GM18867 (cell line): ENCODE data around the gene SURF4.
A peak's percentile ranks its signal among the peaks of the same experiment; 100 is the strongest.

ENCODE experiments used
- ATAC-seq: cut with Tn5 transposase; IDR thresholded peaks from one replicate; pipeline ENCODE4 v1.9.1; 2021; ENCODE audit warnings: mild to moderate bottlenecking, moderate library complexity; ENCODE audit not compliant: unreplicated experiment

SURF4 gene

DNA sequence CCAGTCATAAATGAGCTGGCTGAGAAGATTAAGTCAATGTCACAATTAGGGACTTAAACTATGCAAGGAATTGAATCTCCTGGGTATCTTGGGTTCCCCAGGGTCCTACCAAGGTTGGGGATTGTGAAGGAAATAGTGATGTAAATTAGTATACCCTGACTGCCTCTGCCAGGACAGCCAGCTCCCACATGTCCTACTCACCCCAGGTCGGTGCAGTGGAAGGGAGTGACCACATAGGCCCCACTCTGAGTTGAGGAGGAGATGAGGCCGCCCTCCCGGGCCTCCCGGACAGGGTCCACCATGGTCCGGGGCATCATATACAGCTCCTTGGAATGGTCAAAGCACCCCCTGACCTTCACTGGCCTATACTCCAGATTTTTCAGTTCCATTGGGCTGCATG lies 22.3 kb downstream of the SURF4 start:
- no peak for ATAC-seq

DNA sequence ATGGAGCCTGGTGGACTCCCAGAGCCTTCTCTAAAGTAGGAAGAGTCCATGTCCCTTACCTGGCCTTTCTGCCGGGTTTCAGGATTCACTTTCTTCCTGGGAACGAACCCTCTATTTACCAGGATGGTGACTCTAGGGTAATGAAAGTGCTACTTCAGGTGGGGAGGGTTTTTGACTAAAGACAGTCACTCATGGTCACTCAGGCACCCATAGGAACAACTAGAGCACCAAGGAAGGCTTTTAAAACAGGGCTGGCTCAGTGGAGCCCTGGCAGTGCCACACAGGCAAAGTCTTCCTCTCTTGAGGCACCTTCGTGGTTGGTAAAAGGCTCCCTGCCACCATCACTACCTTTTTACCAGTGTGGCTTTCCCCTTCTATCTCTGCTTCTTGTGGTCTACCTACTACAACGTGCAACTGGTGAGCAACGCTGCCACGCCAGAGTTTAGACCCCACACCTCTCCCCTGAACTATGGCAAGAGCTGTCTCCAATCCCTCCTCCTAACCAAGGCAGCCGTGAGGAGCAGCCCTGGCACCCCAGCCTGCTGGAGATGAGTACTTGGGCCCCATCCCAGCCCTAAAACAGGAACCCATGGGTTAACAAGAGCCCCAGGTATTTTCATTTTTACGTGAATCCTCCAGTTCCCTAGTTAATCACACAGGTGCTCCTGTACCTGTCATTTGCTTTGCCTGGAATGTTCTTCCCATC lies 23.1 kb downstream of the SURF4 start:
- ATAC-seq = no peak

GRCh38 chr9:133351908-133352634 lies 23.8 kb downstream of the SURF4 start:
- ATAC-seq = no peak

GRCh38 chr9:133351526-133351907 lies 24.3 kb downstream of the SURF4 start:
- ATAC-seq = no peak

DNA sequence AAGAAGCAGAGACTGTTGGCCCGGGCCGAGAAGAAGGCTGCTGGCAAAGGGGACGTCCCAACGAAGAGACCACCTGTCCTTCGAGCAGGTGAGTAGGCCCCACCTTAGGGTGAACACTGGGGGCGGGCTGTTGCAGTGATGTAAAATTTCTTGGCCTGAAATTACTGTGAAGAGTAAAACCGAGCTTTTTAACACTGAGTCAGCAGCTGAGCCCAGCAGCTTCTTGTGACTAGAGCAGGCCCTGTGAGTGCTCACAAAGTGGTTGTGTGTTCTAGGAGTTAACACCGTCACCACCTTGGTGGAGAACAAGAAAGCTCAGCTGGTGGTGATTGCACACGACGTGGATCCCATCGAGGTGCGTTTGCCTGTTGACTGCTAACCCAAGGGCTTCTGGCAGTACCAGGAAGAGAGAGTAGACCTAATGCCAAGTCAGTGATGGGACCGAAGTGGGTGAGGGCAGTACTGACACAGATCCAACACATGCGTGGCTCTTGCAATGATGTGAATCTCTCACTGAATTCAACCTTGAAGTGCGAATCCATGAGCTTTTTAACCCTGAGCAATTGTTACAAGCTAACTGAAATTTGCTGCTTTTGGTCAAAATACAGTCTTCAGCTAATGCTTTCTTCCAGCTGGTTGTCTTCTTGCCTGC lies 25.8 kb downstream of the SURF4 start:
- no peak for ATAC-seq

DNA sequence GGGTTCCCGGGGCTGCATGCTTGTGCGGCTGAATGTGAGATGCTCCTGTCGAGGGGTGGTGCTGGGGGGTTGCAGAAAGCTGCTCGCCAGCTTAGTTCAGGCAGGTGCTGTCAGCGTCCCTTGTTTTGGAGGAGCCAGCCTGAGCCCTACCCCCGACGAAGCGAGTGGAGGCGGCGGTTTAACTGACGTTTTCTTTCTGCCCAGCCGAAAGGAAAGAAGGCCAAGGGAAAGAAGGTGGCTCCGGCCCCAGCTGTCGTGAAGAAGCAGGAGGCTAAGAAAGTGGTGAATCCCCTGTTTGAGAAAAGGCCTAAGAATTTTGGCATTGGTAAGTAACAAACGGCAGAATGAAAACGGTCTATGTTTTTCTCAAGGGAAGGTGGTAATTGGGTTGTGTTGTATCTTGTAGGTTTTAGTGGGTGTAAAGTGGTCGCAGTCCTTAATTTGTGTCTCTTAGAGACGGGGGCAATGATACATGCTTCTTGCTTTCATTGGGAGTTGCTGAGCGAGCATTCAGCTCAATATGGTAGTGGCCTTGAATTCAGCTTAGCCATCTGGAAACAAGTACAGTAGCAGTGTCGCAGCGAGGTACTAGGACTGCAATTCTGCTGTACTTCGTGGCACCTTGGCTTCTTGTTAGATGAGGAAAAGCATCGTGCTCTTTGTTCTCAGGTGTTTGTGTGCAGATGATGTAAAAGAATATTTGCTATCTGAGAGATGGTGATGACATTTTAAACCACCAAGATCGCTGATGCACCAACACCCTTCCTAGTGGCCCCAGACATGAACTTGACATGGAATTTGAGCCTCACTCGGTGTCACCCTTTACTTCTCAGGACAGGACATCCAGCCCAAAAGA lies 26.9 kb downstream of the SURF4 start:
- ATAC-seq = no peak

GRCh38 chr9:133347985-133348717 lies 27.7 kb downstream of the SURF4 start, which contains the start of the genes MED22 and RPL7A:
Gene MED22, minus strand, starts transcription at chr9:133348131. Its CDS starts 1,469 bp downstream, at chr9:133346662.
Gene RPL7A, plus strand, starts transcription at chr9:133348218. Its CDS starts 26 bp downstream, at chr9:133348244.
- ATAC-seq = peak; percentile 71

DNA sequence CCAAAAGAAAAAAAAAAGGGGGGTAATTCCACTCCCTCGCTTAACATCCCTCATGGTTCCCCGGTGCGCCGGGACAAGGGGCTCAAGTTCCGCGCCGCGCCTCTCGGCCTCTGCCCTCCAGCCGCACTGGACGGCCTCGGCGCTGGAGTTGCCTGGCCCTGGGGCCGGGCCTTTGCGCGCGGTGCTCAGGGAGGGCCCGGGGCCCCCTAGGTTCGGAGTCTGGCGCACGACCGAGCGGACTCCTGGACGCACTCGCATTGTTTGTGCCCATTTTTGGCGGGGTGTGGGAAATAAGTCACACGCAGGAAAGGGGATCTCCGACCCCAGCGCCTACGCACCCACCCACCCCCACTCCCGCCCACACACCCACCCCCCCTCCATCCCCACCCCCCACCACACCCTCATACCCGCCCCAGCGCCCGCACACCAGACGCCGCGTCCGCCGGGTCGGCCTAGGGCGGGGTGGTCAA lies 28.3 kb downstream of the SURF4 start:
- peak; percentile 37 for ATAC-seq

DNA sequence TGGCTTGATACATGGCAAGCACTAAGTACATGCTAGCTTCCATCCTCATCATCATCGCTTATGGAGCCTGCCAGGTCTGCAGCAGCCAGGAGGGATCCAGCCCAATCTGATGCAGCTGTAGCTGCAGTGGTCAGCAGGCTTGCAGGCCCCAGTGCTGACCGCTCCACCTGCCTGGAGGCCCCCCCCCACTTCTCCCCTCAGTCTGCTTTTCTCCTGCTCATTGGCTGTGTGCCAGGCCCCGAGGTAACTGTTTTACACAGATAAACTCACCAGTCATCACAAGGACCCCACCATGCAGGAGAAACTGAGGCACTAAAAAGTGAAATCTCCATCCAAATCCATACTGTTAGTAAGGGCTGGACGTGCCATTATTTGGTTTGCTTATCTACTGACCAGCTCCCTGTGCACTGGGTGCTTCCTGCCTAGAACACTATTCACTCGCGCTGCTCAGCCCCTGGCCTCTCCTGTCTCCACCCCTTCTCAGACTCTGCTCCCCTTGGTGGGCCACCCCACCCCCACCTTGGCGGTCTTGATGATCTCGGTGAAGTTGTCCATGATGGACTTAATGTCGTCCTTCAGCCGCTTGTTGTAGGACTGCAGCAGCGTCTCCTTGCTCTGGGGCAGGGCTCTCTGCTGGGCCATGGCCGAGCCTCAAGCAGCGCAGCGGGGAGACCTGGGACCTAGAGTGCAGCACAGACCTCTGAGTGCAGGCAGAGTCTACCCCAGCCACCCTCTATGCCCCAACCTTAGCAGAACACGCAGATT lies 29.7 kb downstream of the SURF4 start:
- no peak for ATAC-seq

DNA sequence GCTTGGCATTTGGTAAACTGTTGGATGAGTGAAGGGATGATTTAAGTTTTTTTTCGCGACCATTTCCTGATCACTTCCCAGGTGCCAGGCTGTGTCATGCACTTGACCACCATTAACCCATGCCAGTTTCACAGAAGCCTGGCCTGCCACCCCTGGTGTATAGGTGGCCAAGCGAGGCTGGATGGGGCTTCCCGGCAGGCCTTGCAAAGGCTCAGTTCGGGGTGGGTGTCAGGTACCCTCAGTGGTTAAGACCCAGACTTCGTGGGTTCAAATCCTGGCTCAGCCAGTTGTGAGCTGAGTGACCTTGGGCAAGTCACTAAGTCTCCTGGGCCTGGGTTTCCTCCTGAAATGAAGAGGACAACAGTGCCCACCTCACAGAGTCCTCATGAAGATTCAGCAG lies 30.3 kb downstream of the SURF4 start:
- ATAC-seq = no peak

DNA sequence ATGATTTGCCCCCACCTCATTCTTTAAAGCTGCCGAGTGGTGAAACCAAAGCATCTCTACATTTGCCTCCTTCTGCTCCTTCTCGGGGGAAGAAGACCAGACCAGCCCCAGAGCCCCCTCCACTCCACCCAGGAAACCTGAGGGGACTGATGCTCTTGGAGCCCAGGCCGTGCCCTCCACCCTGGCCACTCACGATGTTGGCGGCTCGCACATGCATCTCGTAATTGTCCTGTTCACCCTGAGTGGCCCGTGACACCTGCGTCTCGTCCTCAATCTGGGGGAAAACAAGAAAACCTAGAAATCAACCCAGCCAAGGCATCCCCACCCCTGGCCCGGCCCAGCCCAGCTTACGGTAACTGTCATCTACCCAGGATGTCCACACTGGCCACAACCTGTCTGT lies 30.9 kb downstream of the SURF4 start:
- ATAC-seq = no peak

DNA sequence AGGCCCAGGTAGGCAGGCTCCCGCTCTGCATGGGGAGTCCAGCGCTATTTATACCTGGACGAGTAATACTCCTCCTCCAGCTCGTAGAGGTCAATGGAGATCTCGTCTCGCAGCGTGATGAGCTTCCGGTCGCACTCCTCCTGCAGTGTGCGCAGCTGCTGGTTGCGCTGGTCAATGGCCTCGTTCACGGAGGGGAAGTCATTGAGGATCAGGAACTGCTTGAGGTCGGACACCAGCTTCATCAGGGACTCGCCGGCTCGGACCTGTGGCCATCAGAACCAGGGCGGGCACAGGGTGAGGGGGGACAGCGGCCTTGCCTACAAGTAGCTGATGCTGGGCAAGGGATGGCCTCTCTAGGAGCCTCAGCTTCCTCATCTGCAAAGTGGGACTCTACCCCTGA lies 31.8 kb downstream of the SURF4 start:
- ATAC-seq = no peak

DNA sequence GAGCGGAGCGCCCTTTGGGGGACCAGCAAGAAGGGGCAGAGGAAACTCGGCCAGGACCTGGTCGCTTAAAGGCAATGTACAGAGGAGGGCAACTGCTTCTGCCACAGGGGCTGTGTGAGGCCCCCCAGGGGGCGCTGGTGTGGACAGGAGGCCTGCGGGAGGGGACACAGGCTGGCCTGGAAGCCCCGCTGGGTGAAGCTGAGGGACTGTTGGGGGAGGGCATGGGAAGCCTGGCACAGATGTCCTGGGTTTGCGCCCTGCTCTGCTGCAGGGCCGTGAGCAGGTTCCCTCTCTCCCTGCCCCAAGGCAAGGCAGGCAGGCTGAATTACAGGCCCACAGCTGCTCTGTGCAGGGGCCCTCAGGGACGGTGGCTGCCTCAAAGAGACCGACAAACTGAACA lies 33.3 kb downstream of the SURF4 start:
- ATAC-seq = no peak

DNA sequence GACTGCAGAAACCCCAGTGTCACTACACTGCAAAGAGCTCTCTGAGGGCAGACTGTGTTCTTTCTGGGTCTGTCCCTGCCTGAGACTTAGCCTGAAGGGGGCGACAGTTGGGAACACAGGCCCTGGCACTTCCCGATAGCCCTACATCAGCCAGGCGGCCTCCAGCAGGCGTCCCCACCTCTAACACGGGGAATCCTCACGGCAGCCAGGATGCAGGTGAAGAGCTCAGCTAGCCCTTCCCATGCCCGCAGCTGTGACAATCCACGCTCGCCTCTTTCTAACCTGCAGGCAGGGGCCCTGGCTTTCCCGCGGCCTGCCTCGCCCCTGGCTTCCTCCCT lies 33.8 kb downstream of the SURF4 start:
- no peak for ATAC-seq

DNA sequence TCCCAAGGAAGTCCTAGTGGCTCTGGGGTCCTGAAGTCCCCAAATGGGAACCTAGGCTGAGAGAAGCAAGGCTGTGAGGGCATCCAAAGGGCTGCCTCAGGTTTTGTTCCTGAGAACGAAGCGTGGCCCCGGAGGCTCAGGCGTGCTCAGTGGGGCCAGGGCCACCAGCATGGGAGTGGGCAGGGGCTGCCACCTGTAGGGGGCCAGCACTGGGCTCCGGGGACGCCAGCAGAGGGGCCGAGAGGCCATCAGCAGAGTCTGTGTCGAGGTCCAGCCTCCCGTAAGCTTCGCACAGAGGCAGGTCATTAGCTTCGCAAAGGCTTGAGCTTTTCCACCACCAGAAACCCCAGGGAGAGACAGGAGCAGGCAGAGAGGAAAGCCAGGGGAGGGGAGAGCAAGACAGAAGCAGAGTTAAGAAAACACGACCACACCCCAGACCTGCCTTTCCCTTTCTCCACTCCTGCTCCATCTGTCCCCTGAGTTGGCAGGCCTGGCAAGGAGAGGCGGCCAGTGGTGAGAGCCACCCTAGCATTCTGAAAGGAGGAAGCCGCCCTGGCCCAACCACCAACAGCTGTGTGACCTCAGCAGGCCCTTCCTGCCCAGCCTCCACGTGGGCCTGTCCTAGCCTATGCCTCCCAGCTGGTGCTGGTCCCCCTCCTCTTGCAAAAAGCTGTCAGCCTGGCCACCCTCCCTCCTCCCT lies 34.3 kb downstream of the SURF4 start:
- no peak for ATAC-seq

DNA sequence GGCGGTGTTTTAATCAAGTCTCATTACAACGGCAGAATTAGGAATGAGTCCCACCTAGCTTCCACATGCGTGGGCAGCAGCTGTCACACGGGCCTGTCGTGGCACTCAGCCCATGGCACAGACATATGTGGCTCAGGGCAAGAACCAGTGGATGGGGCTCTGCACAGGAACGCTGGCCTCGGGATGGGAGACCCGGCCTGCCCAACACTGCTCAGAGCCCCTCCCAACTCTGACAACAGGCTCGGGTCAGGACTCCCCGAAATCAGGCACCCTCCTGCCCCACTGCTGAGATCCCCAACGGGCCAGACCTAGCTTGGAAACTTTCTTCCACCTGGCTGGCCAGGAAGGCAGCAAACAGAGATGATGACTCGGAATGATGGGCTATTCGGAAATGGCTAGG lies 34.9 kb downstream of the SURF4 start:
- no peak for ATAC-seq

- no peak for ATAC-seq
Measured at GRCh38 chr9:133340256-133340655, 35.6 kb downstream of the SURF4 start.

DNA sequence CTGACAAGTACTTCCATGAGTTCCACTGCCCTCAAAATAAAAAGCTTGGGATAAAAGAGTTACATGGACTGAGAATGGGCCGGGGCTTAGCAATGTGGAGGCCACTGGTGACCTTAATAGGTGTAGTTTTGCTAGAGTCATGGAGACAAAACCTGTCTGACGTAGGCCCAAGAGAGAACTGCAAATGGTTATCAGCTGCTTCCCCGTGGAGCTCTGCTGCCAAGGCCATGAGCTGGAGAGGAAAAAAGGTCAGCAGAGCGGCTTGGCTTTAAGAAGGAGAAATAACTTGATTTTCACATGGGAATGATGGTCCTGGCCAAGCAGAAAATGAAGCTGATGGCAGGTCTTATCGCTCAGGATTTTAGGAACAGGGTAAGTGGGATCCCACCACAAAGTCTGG lies 36.2 kb downstream of the SURF4 start:
- ATAC-seq = no peak
